Measurements from ENCODE around the gene CEP68.

DNA sequence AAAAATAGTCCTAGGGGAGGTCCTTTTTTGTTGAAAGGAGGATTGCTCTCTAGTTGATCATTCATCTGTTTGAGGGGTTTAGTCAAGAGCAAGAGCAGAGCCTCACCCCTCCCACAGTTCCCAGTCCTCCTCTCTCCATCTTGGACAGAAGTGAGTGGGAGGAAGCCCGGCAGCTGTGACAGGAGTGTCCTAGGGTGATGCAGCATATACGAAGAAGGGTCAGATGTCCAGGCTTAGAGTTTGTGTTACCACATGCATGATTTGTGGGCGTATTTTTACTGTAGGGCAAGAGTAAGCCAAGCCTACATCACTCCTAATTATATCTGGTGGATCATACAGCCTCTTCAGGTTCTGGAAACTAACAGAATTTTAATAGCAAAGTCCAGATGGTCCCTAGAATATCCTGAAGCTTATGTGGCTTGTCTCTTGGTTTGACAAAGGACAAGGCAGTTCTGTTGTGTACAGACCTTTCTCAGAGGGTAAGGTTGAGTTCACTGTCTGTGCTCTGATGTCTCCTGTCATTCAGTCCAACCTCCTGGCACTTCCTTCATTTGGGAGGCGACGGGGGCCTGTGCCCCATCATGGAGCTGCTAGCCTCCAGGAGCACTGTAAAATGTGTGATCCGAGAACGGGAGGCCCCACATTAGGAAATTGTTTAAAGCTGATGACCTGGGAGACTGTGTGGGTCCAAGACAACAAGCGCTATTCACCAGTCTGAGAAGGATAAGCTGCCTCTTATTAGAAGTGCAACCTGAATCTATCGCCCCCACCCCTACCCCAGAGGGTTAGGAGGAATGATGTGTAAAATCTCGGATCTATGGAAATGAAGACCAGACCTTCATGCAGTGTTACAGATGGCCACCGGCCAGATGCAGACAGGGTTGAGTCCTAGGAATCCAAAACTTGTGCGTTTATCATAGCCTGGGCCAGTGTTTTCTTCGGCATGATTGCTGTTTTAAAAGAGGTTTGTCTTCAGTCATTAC is 6.9 kb downstream of the CEP68 start:
- no peak for TF ChIP-seq POLR2A (IDR thresholded peaks at IDR 0.05)
- TF ChIP-seq, protein P1, sequence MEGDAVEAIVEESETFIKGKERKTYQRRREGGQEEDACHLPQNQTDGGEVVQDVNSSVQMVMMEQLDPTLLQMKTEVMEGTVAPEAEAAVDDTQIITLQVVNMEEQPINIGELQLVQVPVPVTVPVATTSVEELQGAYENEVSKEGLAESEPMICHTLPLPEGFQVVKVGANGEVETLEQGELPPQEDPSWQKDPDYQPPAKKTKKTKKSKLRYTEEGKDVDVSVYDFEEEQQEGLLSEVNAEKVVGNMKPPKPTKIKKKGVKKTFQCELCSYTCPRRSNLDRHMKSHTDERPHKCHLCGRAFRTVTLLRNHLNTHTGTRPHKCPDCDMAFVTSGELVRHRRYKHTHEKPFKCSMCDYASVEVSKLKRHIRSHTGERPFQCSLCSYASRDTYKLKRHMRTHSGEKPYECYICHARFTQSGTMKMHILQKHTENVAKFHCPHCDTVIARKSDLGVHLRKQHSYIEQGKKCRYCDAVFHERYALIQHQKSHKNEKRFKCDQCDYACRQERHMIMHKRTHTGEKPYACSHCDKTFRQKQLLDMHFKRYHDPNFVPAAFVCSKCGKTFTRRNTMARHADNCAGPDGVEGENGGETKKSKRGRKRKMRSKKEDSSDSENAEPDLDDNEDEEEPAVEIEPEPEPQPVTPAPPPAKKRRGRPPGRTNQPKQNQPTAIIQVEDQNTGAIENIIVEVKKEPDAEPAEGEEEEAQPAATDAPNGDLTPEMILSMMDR (IDR thresholded peaks at IDR 0.05) = no peak
